GM12878 (cell line): ENCODE measurements around the gene ZNF230. TPM values are rescaled to one million over a fixed set of nuclear protein-coding genes. Genes with fewer than 3 reads are reported as not detected.

Experiments used
- ATAC-seq: fragments of 200-7000 bp; cut with Tn5 transposase; 3 replicates; pipeline ENCODE4 v1.9.1; 2020; ENCODE audit warnings: mild to moderate bottlenecking, moderate library complexity
- BruUV-seq: library from RNA; stranded (reverse); fragments of 400-500 nt; replicated peaks from 2 replicates; lab custom pipeline; 2021; lab: Mats Ljungman, UMichigan
- CTCF ChIA-PET: fragments of 300-600 bp; sonication (Branson Sonifier 250); formaldehyde crosslinking; extraction: SDS; loops from one replicate; lab custom pipeline; 2021; ENCODE audit warnings: inconsistent platforms; lab: Yijun Ruan, JAX
- POLR2A ChIA-PET: fragments of 350-600 bp; formaldehyde crosslinking; extraction: SDS; loops from one replicate; lab custom pipeline; 2021; ENCODE audit warnings: inconsistent platforms; lab: Charles Lee
- RAD21 ChIA-PET: fragments of 300-600 bp; sonication (Branson Sonifier 250); formaldehyde crosslinking; loops from one replicate; lab custom pipeline; 2023; ENCODE audit warnings: antibody characterized with exemption; ENCODE audit not compliant: unreplicated experiment; lab: Charles Lee
- SMC1A ChIA-PET: fragments of 300-600 bp; sonication (Branson Sonifier 250); formaldehyde crosslinking; loops from one replicate; lab custom pipeline; 2023; ENCODE audit not compliant: unreplicated experiment, uncharacterized antibody; lab: Charles Lee
- DNase-seq: peaks from one replicate; pipeline ENCODE4 v3.0.0-alpha.2; 2011; ENCODE audit warnings: low read depth, low spot score
- FAIRE-seq: peaks from 3 replicates; lab custom pipeline; 2011; peaks lifted over from hg19 to GRCh38; lab: Jason Lieb, UNC
- H2AFZ ChIP-seq: 2 replicates; pipeline ENCODE4 v1.6.0; 2011; ENCODE audit warnings: low read depth, low read length, control low read depth; ENCODE audit not compliant: control insufficient read depth
- H3K27ac ChIP-seq: 2 replicates; pipeline ENCODE4 v1.5.1; 2011; ENCODE audit warnings: control low read depth; ENCODE audit not compliant: control insufficient read depth, insufficient read depth
- H3K27me3 ChIP-seq, 2 experiments: replicated peaks in 1 of 2; 2 replicates each; pipeline versions ENCODE4 v1.6.0 to v1.6.1; 2011; ENCODE audit warnings: low read length in 1 of 2; ENCODE audit not compliant: control insufficient read depth in 2 of 2, insufficient read depth in 2 of 2
- H3K36me3 ChIP-seq, 2 experiments: 2 replicates each; pipeline ENCODE4 v1.5.1; 2011; ENCODE audit warnings: low read length in 1 of 2; ENCODE audit not compliant: control insufficient read depth in 2 of 2, insufficient read depth in 2 of 2
- H3K4me1 ChIP-seq: 2 replicates; pipeline ENCODE4 v1.6.1; 2011; ENCODE audit warnings: mild to moderate bottlenecking, low read length, moderate library complexity, mixed read lengths; ENCODE audit not compliant: control insufficient read depth, insufficient read depth
- H3K4me2 ChIP-seq: 2 replicates; pipeline ENCODE4 v1.6.0; 2011; ENCODE audit warnings: control low read depth; ENCODE audit not compliant: control insufficient read depth, insufficient read depth
- H3K4me3 ChIP-seq: fragments of 200-600 bp; sonication (generic); 2 replicates; pipeline ENCODE4 v1.5.1; 2016
- H3K79me2 ChIP-seq: 2 replicates; pipeline ENCODE4 v1.6.0; 2011; ENCODE audit warnings: low read length; ENCODE audit not compliant: control insufficient read depth, insufficient read depth
- H3K9ac ChIP-seq: 2 replicates; pipeline ENCODE4 v1.8.0; 2011; ENCODE audit warnings: low read length, control low read depth, mixed read lengths; ENCODE audit not compliant: control insufficient read depth, insufficient read depth
- H3K9me3 ChIP-seq: replicated peaks from 3 replicates; pipeline ENCODE4 v1.5.1; 2011; ENCODE audit warnings: mild to moderate bottlenecking, low read length; ENCODE audit not compliant: control insufficient read depth, insufficient read depth
- H4K20me1 ChIP-seq: 2 replicates; pipeline ENCODE4 v1.6.0; 2011; ENCODE audit not compliant: control insufficient read depth, insufficient read depth
- CHD4 ChIP-seq: fragments of 200-600 bp; sonication (generic); IDR thresholded peaks from 2 replicates; pipeline ENCODE4 v1.6.1; 2016; ENCODE audit warnings: mild to moderate bottlenecking
- ETV6 ChIP-seq, 2 experiments: fragments of 450-650 bp in 1 of 2; IDR thresholded peaks in 1 of 2; conservative IDR thresholded peaks in 1 of 2; 2 replicates each; pipeline ENCODE4 v1.6.1; 2014; ENCODE audit warnings: antibody characterized with exemption in 1 of 2, borderline replicate concordance in 1 of 2, low read depth in 1 of 2, mild to moderate bottlenecking in 1 of 2, moderate library complexity in 1 of 2
- HDGF ChIP-seq: fragments of 450-650 bp; IDR thresholded peaks from 2 replicates; pipeline ENCODE4 v1.6.1; 2016; ENCODE audit warnings: antibody characterized with exemption
- MTA2 ChIP-seq: fragments of 450-650 bp; IDR thresholded peaks from 2 replicates; pipeline ENCODE4 v1.6.1; 2016; ENCODE audit warnings: low read depth, mild to moderate bottlenecking, moderate library complexity
- NR2C1 ChIP-seq: fragments of 450-650 bp; IDR thresholded peaks from 2 replicates; pipeline ENCODE4 v1.6.1; 2017; ENCODE audit warnings: antibody characterized with exemption, mild to moderate bottlenecking, moderate library complexity
- RBBP5 ChIP-seq: fragments of 200-600 bp; sonication (generic); conservative IDR thresholded peaks from 2 replicates; pipeline ENCODE4 v1.6.1; 2016
- TARDBP ChIP-seq: IDR thresholded peaks from 2 replicates; pipeline ENCODE4 v1.6.1; 2016; ENCODE audit warnings: borderline replicate concordance
- WGBS: methylation state at CpG from one replicate; pipeline ENCODE4 v1.1.6; 2016; ENCODE audit warnings: low lambda C conversion rate; ENCODE audit not compliant: insufficient replicate concordance, insufficient coverage; ENCODE audit errors: missing lambda C conversion rate; 5-methylcytosine and 5-hydroxymethylcytosine counted together
- in situ Hi-C: fragments of 300-500 bp; cut with MboI; formaldehyde crosslinking; loops from 9 replicates; pipeline ENCODE4 v1.14.3; 2018; ENCODE audit warnings: mixed read lengths
- intact Hi-C: fragments of 100-400 bp; cut with micrococcal nuclease; formaldehyde crosslinking; loops from one replicate; pipeline ENCODE4 v1.14.2; 2022; ENCODE audit not compliant: unreplicated experiment
- polyA plus RNA-seq, 11 experiments: library from polyadenylated mRNA; depleted of rRNA in 4 of 11; unstranded in 6 of 11; stranded (reverse) in 5 of 11; fragments of >200 nt; fragmentation: Nextera tagmentation in 4 of 11; fragmentation: Illumina TruSeq in 1 of 11; extraction: Ambion mirVana in 4 of 11; extraction: Trizol in 1 of 11; gene quantifications; 1 replicate in 1 of 11; 2 replicates in 10 of 11; pipeline versions ENCODE4 v1.2.1 to v1.2.3, GENCODE V29; 2011 to 2016; ENCODE audit warnings: inconsistent platforms in 2 of 11, missing spikeins in 2 of 11, low read depth in 1 of 11
- total RNA-seq, 4 experiments: library from RNA; depleted of rRNA in 3 of 4; stranded (reverse); fragments of >200 nt in 3 of 4; fragmentation: Illumina TruSeq in 1 of 4; extraction: Trizol in 1 of 4; gene quantifications; 2 replicates each; pipeline versions ENCODE4 v1.2.1 to v1.2.3, GENCODE V29; 2013 to 2021

ZNF230 gene
- total and polyA plus RNA-seq, 10 of the 15 experiments (the other 5 are each of a cell fraction or from before 2014, with no cell fraction given): 1.8 to 9.1 (median 3.5) TPM

DNA sequence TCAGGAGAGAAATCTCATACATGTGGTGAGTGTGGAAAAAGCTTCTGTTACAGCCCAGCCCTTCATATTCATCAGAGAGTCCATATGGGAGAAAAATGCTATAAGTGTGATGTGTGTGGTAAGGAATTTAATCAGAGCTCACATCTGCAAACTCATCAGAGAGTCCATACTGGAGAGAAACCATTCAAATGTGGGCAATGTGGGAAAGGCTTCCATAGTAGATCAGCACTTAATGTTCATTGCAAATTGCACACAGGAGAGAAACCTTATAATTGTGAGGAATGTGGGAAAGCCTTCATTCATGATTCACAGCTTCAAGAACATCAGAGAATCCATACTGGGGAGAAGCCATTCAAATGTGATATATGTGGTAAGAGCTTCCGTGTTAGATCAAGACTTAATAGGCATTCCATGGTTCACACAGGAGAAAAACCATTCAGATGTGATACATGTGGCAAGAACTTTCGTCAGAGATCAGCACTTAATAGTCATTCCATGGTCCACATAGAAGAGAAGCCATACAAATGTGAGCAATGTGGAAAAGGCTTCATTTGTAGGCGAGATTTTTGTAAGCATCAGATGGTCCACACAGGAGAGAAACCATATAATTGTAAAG is 36.6 kb upstream of the ZNF230 start:
- in situ Hi-C loops: no loop called here

DNA sequence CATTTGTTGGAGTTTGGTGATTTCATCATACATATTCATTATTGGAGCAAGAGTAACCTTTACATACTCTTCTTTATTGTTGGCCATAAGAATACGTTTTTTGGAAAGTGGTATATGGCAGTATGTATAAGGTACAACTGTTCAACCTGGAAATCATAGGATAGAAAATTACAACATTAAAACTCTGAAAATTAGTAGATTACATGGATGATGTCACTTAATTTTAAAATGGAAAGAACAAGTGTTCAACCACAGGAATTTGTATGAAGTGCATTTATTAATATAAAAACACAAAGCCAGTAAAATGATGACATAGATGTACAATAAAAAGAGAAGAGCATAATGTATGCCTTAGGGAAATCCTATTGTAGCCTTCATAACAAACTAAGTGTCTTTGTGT is 26.0 kb upstream of the ZNF230 start:
- 0% methylated on average over 1 of the region's 1 CpG for WGBS
- FAIRE-seq (no peak), DNase-seq (no peak), ATAC-seq (no peak)
- no peak overlapping the region for H3K4me2 ChIP-seq
- no peaks in the 10 kb centered on the region for H3K27me3 ChIP-seq
- intact Hi-C loops: no loop called here
- no peak overlapping the region for H2AFZ ChIP-seq
- H3K4me1 ChIP-seq: no peaks in the 10 kb centered on the region
- in situ Hi-C loops: no loop called here
- H3K9ac ChIP-seq: no peak overlapping the region
- POLR2A ChIA-PET: no interaction called here
- no peaks in the 10 kb centered on the region; the same call in 2 of the 3 replicates for H3K9me3 ChIP-seq
- BruUV-seq: no TSS peak
- H3K36me3 ChIP-seq: no peaks in the 10 kb centered on the region
- no peaks in the 10 kb centered on the region for H4K20me1 ChIP-seq
- RAD21 ChIA-PET: no interaction called here
- H3K79me2 ChIP-seq: no peaks in the 10 kb centered on the region
- no peak overlapping the region for H3K27ac ChIP-seq
- TF ChIP-seq TARDBP: no peak
- no peak for TF ChIP-seq CHD4
- no peak for TF ChIP-seq MTA2
- no peak for TF ChIP-seq NR2C1
- TF ChIP-seq, all 136 proteins: peak for 0
- H3K4me3 ChIP-seq: no peak overlapping the region
- ChIA-PET SMC1A (no interaction called here), CTCF (no interaction called here)

More for the DNA sequence above, 36.6 kb upstream of the ZNF230 start:
- TF ChIP-seq HDGF (no peak), RBBP5 (no peak), ETV6 (conservative IDR thresholded peaks at IDR 0.05 in 1 of 2, IDR thresholded peaks at IDR 0.05 in 1 of 2; ENCODE audit: borderline replicate concordance in 1 of 2, low read depth in 1 of 2) (no peak)
- no peak overlapping the region for H3K9ac ChIP-seq
- H3K36me3 ChIP-seq: 0 out of 4 replicates have a peak, but pooled peaks cover 0 to 2% of the 10 kb centered on the region in 2 experiments
- no peak for DNase-seq
- no peaks in the 10 kb centered on the region for H3K27me3 ChIP-seq
- BruUV-seq: no TSS peak
- H4K20me1 ChIP-seq: no peaks in the 10 kb centered on the region
- H3K27ac ChIP-seq: no peak overlapping the region
- ChIA-PET POLR2A (no interaction called here), RAD21 (no interaction called here), CTCF (no interaction called here), SMC1A (no interaction called here)
- H3K79me2 ChIP-seq: no peaks in the 10 kb centered on the region
- H2AFZ ChIP-seq: no peak overlapping the region
- 63% methylated on average over 3 of the region's 3 CpGs for WGBS
- no peak for ATAC-seq
- H3K4me1 ChIP-seq: no peaks in the 10 kb centered on the region
- no peak overlapping the region for H3K4me2 ChIP-seq
- peaks cover 29% of the 10 kb centered on the region for H3K9me3 ChIP-seq
- intact Hi-C loops: no loop called here
- no peak overlapping the region for H3K4me3 ChIP-seq
- no peak for FAIRE-seq
